Ectodermal cell (in vitro differentiated cells): ENCODE measurements around the gene KRTAP10-12. TPM values are rescaled to one million over a fixed set of nuclear protein-coding genes. Genes with fewer than 3 reads are reported as not detected.
"Not testable (repeated sequence)": the region's sequence is repeated elsewhere in the genome, so short reads cannot be mapped to it uniquely, and the experiment has no call there.

Experiments
- H3K27ac ChIP-seq: 2 replicates; pipeline ENCODE4 v1.7.0; 2013; ENCODE audit warnings: mild to moderate bottlenecking, low read depth, low read length; ENCODE audit not compliant: insufficient read depth, poor library complexity, severe bottlenecking
- H3K27me3 ChIP-seq: 2 replicates; pipeline ENCODE4 v1.7.0; 2013; ENCODE audit warnings: mild to moderate bottlenecking, low read length; ENCODE audit not compliant: insufficient read depth, control insufficient read depth, poor library complexity, severe bottlenecking
- H3K36me3 ChIP-seq: one replicate; pipeline ENCODE4 v1.7.0; 2013; ENCODE audit warnings: low read length; ENCODE audit not compliant: control insufficient read depth, insufficient read depth
- H3K4me1 ChIP-seq: one replicate; pipeline ENCODE4 v1.7.0; 2013; ENCODE audit warnings: low read length; ENCODE audit not compliant: control insufficient read depth, insufficient read depth
- H3K4me3 ChIP-seq: 2 replicates; pipeline ENCODE4 v1.7.0; 2013; ENCODE audit warnings: low read depth, low read length, control low read depth; ENCODE audit not compliant: insufficient read depth
- H3K9me3 ChIP-seq: 2 replicates; pipeline ENCODE4 v1.7.0; 2013; ENCODE audit warnings: mild to moderate bottlenecking, low read length, moderate library complexity; ENCODE audit not compliant: control insufficient read depth
- WGBS, 2 experiments: methylation state at CpG; one replicate each; pipeline ENCODE4 v1.1.7; 2013; ENCODE audit warnings: missing lambda C conversion rate in 2 of 2; 5-methylcytosine and 5-hydroxymethylcytosine counted together
- polyA plus RNA-seq, 4 experiments: library from polyadenylated mRNA; stranded (reverse); fragments of 50-300 nt; gene quantifications; one replicate each; pipeline ENCODE4 v1.2.3, GENCODE V29; 2013

The KRTAP10-12 gene, protein sequence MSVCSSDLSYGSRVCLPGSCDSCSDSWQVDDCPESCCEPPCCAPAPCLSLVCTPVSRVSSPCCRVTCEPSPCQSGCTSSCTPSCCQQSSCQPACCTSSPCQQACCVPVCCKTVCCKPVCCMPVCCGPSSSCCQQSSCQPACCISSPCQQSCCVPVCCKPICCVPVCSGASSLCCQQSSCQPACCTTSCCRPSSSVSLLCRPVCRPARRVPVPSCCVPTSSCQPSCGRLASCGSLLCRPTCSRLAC
- not detected for polyA plus RNA-seq (2013, experiment 1 of 4)
- polyA plus RNA-seq (2013, experiment 2 of 4) = not detected
- not detected for polyA plus RNA-seq (2013, experiment 3 of 4)
- polyA plus RNA-seq (2013, experiment 4 of 4) = not detected

- WGBS, 2 experiments = 63 to 69% methylated on average over 20 to 21 of the region's 21 CpGs
- peaks cover 42% of the 10 kb centered on the region for H3K4me1 ChIP-seq
These were observed at the start of gene KRTAP10-12 for GRCh38 chr21:44697172-44697810. KRTAP10-12 (plus strand) TSS chr21:44697172; CDS start chr21:44697202, 30 bp downstream.

GRCh38 chr21:44647222-44647552 is 49.8 kb upstream of the KRTAP10-12 start:
- Histone ChIP-seq H3K4me1 (peaks cover 11% of the 10 kb centered on the region), H3K4me3 (no peak overlapping the region), H3K36me3 (no peaks in the 10 kb centered on the region), H3K27me3 (no peaks in the 10 kb centered on the region), H3K27ac (no peak overlapping the region), H3K9me3 (peaks cover 2% of the 10 kb centered on the region)
- WGBS, 2 experiments = 66 to 70% methylated on average over 8 of the region's 8 CpGs

More at GRCh38 chr21:44697172-44697810, at the start of gene KRTAP10-12:
- H3K9me3 ChIP-seq, H3K27ac ChIP-seq, H3K4me3 ChIP-seq, H3K36me3 ChIP-seq, H3K27me3 ChIP-seq: not testable (repeated sequence)

GRCh38 chr21:44648557-44649311 is 48.2 kb upstream of the KRTAP10-12 start:
- H3K36me3 ChIP-seq = no peaks in the 10 kb centered on the region
- 93 to 94% methylated on average over 33 of the region's 33 CpGs for WGBS, 2 experiments
- no peak overlapping the region for H3K27ac ChIP-seq
- H3K9me3 ChIP-seq = peaks cover 2% of the 10 kb centered on the region
- no peaks in the 10 kb centered on the region for H3K27me3 ChIP-seq
- peaks cover 11% of the 10 kb centered on the region for H3K4me1 ChIP-seq
- H3K4me3 ChIP-seq = no peak overlapping the region

GRCh38 chr21:44649521-44650100 is 47.4 kb upstream of the KRTAP10-12 start:
- H3K4me1 ChIP-seq = peaks cover 11% of the 10 kb centered on the region
- WGBS, 2 experiments = 93 to 96% methylated on average over 18 of the region's 18 CpGs
- H3K27me3 ChIP-seq = no peaks in the 10 kb centered on the region
- H3K4me3 ChIP-seq = no peak overlapping the region
- H3K36me3 ChIP-seq = no peaks in the 10 kb centered on the region
- no peak overlapping the region for H3K27ac ChIP-seq
- no peaks in the 10 kb centered on the region for H3K9me3 ChIP-seq

DNA sequence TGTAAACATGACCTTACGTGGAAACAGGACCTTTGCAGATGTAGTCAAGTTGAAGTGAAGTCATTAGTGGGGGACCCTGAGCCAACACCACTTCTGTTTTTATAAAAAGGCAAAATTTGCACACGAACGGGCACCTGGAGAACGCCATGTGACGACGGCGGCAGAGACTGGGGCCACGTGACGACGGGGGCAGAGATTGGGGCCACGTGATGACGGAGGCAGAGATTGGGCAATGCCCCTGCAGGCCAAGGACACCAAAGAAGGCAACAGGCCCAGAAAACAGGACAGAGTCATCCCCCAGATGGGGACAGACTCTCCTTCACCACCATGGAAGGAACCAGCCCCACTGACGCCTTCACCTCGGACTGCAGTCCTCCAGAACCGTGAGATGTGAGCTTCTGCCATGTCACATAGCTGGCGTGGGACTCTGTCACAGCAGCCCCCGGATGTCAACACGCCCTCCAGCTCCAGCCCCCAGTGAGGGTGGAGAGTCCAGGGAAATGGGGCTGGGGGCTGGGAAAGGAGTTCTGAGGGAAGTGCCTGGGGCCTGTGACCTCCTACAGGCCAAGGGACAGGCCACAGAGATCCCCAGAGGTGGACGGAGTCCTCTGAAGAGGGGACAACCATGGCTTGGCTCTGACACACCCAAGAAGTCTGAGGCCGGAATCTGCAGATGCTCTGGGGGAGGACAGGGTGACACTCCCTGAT is 46.6 kb upstream of the KRTAP10-12 start:
- Histone ChIP-seq H3K4me3 (no peak overlapping the region), H3K27me3 (no peaks in the 10 kb centered on the region), H3K36me3 (no peaks in the 10 kb centered on the region), H3K4me1 (peaks cover 11% of the 10 kb centered on the region), H3K9me3 (no peaks in the 10 kb centered on the region), H3K27ac (no peak overlapping the region)
- WGBS, 2 experiments = 92 to 93% methylated on average over 20 of the region's 20 CpGs

DNA sequence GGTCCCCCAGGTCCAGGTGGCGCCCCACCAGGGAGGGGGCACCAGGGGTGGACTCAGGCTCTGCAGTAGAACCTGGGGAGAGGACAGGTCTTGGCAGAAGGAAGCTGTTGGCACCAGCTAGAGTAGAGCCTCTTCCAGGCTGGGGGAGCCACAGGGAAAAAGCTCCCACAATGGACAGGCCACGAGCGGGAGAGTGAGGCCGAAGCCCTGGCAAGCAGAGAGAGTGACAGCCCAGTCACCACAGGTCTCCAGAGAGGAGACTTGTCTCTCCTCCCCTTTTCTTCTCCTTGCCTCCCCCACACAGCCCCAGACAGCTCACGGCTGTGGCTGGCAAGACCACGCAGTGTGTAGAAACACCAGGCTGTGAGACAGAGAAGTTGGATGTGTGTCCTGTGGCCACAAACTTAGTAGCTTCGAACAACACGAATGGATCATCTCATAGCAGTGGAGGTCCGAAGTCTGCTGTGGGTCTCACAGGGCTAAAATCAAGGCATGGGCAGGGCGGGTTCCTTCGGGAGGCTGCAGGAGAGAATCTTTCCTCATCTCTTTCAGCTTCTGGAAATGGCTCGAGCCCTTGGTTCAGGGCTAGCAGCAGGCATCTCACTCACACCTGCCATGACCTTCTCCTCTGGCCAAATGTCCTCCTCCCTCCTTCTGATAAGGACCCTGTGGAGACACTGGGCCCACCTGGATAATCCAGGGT is 45.8 kb upstream of the KRTAP10-12 start:
- WGBS, 2 experiments = 94% methylated on average over 12 of the region's 12 CpGs
- no peak overlapping the region for H3K27ac ChIP-seq
- H3K36me3 ChIP-seq = no peaks in the 10 kb centered on the region

GRCh38 chr21:44653123-44653522 is 43.8 kb upstream of the KRTAP10-12 start:
- H3K27me3 ChIP-seq = no peaks in the 10 kb centered on the region
- no peaks in the 10 kb centered on the region for H3K9me3 ChIP-seq
- WGBS, 2 experiments = 81 to 85% methylated on average over 14 of the region's 14 CpGs
- H3K36me3 ChIP-seq = no peaks in the 10 kb centered on the region
- H3K27ac ChIP-seq = no peak overlapping the region
- H3K4me1 ChIP-seq = no peaks in the 10 kb centered on the region
- H3K4me3 ChIP-seq = no peak overlapping the region

More for the DNA sequence above, 45.8 kb upstream of the KRTAP10-12 start:
- H3K9me3 ChIP-seq = no peaks in the 10 kb centered on the region
- H3K4me1 ChIP-seq = peaks cover 11% of the 10 kb centered on the region
- no peak overlapping the region for H3K4me3 ChIP-seq
- H3K27me3 ChIP-seq = no peaks in the 10 kb centered on the region

- Histone ChIP-seq H3K4me3 (no peak overlapping the region), H3K27me3 (no peaks in the 10 kb centered on the region), H3K9me3 (no peaks in the 10 kb centered on the region), H3K4me1 (peaks cover 1% of the 10 kb centered on the region), H3K36me3 (no peaks in the 10 kb centered on the region), H3K27ac (no peak overlapping the region)
- 93 to 95% methylated on average over 17 of the region's 17 CpGs for WGBS, 2 experiments
These were observed 43.1 kb upstream of the KRTAP10-12 start for GRCh38 chr21:44653656-44654575.
